VCaP (cell line): ENCODE measurements around the gene HHIPL1.

Experiments used
- H3K27ac ChIP-seq: fragments of 450-650 bp; 2 replicates; pipeline ENCODE4 v1.5.1; 2017
- CTCF ChIP-seq: fragments of 450-650 bp; conservative IDR thresholded peaks from 2 replicates; pipeline ENCODE4 v1.5.1; 2017; ENCODE audit warnings: mild to moderate bottlenecking, moderate library complexity

The HHIPL1 gene

GRCh38 chr14:99643343-99643742 lies 1.6 kb upstream of the HHIPL1 start:
- TF ChIP-seq CTCF, result no peak

GRCh38 chr14:99644035-99644587 lies 818 bp upstream of the HHIPL1 start:
- H3K27ac ChIP-seq, result no peak overlapping the region
- TF ChIP-seq CTCF, result no peak

More at GRCh38 chr14:99643343-99643742, 1.6 kb upstream of the HHIPL1 start:
- no peak overlapping the region for H3K27ac ChIP-seq

GRCh38 chr14:99645545-99646505 lies 896 bp downstream of the HHIPL1 start:
- H3K27ac ChIP-seq, result peak overlapping the region; percentile 52; the same call in 1 of the 2 replicates
- no peak for TF ChIP-seq CTCF

- no peak for TF ChIP-seq CTCF
- H3K27ac ChIP-seq, result no peak overlapping the region
These were observed 2.5 kb downstream of the HHIPL1 start for GRCh38 chr14:99647411-99647810.

GRCh38 chr14:99648027-99648784 lies 3.3 kb downstream of the HHIPL1 start:
- H3K27ac ChIP-seq, result no peak overlapping the region
- no peak for TF ChIP-seq CTCF

GRCh38 chr14:99649219-99649618 lies 4.3 kb downstream of the HHIPL1 start:
- H3K27ac ChIP-seq, result no peak overlapping the region
- no peak for TF ChIP-seq CTCF

- H3K27ac ChIP-seq, result no peak overlapping the region
- no peak for TF ChIP-seq CTCF
These were observed 4.7 kb downstream of the HHIPL1 start for GRCh38 chr14:99649643-99650042.
